Loucy (cell line): ENCODE results near the gene EXOC3L1.

ENCODE experiments used
- EZH2phosphoT487 ChIP-seq: fragments of 200-600 bp; IDR thresholded peaks from 2 replicates; pipeline ENCODE4 v1.6.1; 2018; ENCODE audit warnings: antibody characterized with exemption, mild to moderate bottlenecking, moderate library complexity, borderline replicate concordance
- TF ChIP-seq, protein P1 (sequence below): fragments of 200-600 bp; sonication (generic); conservative IDR thresholded peaks from 2 replicates; pipeline ENCODE4 v1.5.1; 2014; ENCODE audit warnings: mild to moderate bottlenecking, antibody characterized with exemption, low read length

DNA sequence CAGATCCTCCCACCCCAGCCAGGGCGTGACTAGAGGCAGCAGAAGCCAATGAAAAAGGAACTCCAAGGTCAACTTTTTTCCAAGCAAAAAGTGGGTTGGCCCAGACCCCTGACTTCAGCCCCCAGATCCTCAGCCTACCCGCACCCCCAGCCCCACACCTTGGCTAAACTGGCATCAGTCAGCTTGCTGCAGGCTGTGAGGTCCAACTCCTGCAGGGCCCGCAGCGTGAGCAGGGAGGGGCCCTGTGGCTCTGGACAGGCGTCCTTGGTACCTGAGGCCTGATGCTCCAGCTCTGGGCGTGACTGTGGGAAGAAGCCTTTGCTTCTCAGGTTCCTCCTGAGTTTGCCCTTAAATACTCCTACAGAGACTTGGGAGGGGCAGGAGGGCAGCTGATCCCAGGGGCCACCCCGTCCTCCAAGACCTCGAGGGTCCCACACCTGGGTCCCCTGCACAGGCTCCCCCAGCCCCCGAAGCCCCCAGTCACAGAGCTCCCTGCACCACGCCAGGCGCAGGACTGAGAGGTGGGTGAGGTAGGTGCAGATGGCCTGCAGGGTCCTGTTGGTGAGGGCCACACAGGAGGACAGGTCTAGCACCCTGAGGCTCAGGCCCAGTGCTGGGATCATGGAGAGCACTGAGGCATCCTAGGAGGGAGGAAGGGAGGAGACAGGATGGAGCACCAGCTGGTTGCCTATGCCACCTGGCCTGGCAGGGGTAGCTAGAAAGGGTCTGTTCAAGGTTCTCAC is 18.4 kb upstream of the EXOC3L1 start:
- TF ChIP-seq, protein P1, sequence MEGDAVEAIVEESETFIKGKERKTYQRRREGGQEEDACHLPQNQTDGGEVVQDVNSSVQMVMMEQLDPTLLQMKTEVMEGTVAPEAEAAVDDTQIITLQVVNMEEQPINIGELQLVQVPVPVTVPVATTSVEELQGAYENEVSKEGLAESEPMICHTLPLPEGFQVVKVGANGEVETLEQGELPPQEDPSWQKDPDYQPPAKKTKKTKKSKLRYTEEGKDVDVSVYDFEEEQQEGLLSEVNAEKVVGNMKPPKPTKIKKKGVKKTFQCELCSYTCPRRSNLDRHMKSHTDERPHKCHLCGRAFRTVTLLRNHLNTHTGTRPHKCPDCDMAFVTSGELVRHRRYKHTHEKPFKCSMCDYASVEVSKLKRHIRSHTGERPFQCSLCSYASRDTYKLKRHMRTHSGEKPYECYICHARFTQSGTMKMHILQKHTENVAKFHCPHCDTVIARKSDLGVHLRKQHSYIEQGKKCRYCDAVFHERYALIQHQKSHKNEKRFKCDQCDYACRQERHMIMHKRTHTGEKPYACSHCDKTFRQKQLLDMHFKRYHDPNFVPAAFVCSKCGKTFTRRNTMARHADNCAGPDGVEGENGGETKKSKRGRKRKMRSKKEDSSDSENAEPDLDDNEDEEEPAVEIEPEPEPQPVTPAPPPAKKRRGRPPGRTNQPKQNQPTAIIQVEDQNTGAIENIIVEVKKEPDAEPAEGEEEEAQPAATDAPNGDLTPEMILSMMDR: no peak
- no peak for TF ChIP-seq EZH2phosphoT487
